HL-60 (cell line): ENCODE results near the gene MASP1.

Source experiments
- DNase-seq, 2 experiments: peaks; one replicate each; pipeline ENCODE4 v3.0.0-alpha.2; 2010 to 2020; ENCODE audit warnings: low read depth in 1 of 2, low spot score in 1 of 2
- H3K27ac ChIP-seq: fragments of 250-450 bp; sonication (Bioruptor Pico); replicated peaks from 2 replicates; pipeline ENCODE4 v1.5.1; 2020; ENCODE audit warnings: mild to moderate bottlenecking, moderate library complexity
- H3K27me3 ChIP-seq: fragments of 250-450 bp; sonication (Bioruptor Pico); 2 replicates; pipeline ENCODE4 v1.5.1; 2021; ENCODE audit warnings: mild to moderate bottlenecking, moderate library complexity; ENCODE audit not compliant: insufficient read depth, poor library complexity, severe bottlenecking
- H3K4me3 ChIP-seq: replicated peaks from 2 replicates; pipeline ENCODE4 v1.5.1; 2011; ENCODE audit warnings: mild to moderate bottlenecking, control low read depth, low read length; ENCODE audit not compliant: insufficient read depth
- CTCF ChIP-seq: IDR thresholded peaks from one replicate; pipeline ENCODE4 v1.5.1; 2011; ENCODE audit warnings: low read length, control low read depth, inconsistent platforms; ENCODE audit not compliant: insufficient read depth
- GABPA ChIP-seq: IDR thresholded peaks from 2 replicates; pipeline ENCODE4 v1.6.1; 2012; ENCODE audit warnings: low read depth
- POLR2AphosphoS5 ChIP-seq: IDR thresholded peaks from 2 replicates; pipeline ENCODE4 v1.6.1; 2012; ENCODE audit warnings: low read depth
- REST ChIP-seq: IDR thresholded peaks from 2 replicates; pipeline ENCODE4 v1.6.1; 2012; ENCODE audit warnings: low read depth; ENCODE audit not compliant: insufficient replicate concordance
- SPI1 ChIP-seq: IDR thresholded peaks from 2 replicates; pipeline ENCODE4 v1.6.1; 2012; ENCODE audit warnings: low read depth, mild to moderate bottlenecking, borderline replicate concordance

The MASP1 gene

DNA sequence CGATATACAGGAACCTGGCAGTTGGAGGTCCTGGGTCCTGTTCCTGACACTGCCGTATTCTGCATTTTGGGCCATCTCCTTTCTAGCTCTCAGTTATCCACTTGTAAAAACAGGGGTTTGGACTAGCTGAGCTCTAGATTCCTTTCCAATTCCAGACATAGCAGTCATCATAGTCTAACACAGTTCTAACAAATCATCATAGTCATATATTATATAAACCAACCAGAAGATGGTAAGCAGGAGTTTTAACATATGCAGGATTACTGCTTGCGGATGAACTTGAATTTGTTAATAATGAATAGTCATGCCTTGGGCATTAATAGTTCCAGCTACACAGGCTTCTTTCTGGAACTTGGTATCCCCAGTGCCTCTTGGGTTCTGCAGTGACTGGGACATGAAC, 26.6 kb downstream of the MASP1 start:
- no peak for DNase-seq
- TF ChIP-seq GABPA: no peak
- TF ChIP-seq REST: no peak
- no peak for TF ChIP-seq SPI1
- TF ChIP-seq CTCF: no peak
- TF ChIP-seq POLR2AphosphoS5: no peak
- Histone ChIP-seq H3K27ac (no peak overlapping the region), H3K4me3 (no peak overlapping the region), H3K27me3 (no peaks in the 10 kb centered on the region)

- Histone ChIP-seq H3K27ac (no peak overlapping the region), H3K27me3 (no peaks in the 10 kb centered on the region), H3K4me3 (no peak overlapping the region)
- TF ChIP-seq SPI1 (no peak), REST (no peak), POLR2AphosphoS5 (no peak), GABPA (no peak), CTCF (no peak)
- no peak for DNase-seq
Measured at GRCh38 chr3:187264021-187264420, 27.5 kb downstream of the MASP1 start.

DNA sequence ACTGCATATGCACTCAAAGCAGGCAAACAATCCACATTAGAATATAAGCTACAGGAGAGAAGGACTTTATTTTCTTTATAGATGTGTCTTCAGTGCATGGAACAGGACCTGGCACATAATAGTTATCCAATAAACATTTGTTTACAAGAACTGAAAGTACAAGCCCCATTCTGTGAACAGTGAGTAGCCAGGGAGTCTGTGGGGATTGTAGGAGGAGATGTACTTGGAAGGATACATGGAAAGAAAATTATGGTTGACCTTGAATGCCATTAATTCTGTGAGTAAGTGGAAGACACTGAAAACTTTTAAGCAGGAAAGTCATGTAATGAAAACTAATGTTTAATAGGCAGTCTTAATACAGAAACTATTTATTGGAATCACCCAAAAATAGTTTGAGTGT, 28.3 kb downstream of the MASP1 start:
- H3K27ac ChIP-seq: no peak overlapping the region
- TF ChIP-seq CTCF (no peak), GABPA (no peak), REST (no peak), POLR2AphosphoS5 (no peak), SPI1 (no peak)
- no peak for DNase-seq
- no peak overlapping the region for H3K4me3 ChIP-seq
- H3K27me3 ChIP-seq: no peaks in the 10 kb centered on the region
